Measurements from ENCODE around the gene DAPK1. TPM values are rescaled to one million over a fixed set of nuclear protein-coding genes. Genes with fewer than 3 reads are reported as not detected.

DAPK1 gene
- total RNA-seq, 1 donor from 2014 or later, result 67.4 TPM

GRCh38 chr9:87615136-87615535 lies 117.5 kb downstream of the DAPK1 start:
- DNase-seq, result no peak

GRCh38 chr9:87615547-87616148 lies 118.0 kb downstream of the DAPK1 start:
- DNase-seq, result no peak

- DNase-seq, result no peak
Measured at GRCh38 chr9:87618226-87618625, 120.6 kb downstream of the DAPK1 start.

GRCh38 chr9:87618931-87619330 lies 121.3 kb downstream of the DAPK1 start:
- DNase-seq, result no peak

- no peak for DNase-seq
Measured at GRCh38 chr9:87619346-87619745, 121.7 kb downstream of the DAPK1 start.

- DNase-seq, result no peak
Measured at GRCh38 chr9:87620731-87621322, 123.2 kb downstream of the DAPK1 start.

GRCh38 chr9:87622098-87622497 lies 124.4 kb downstream of the DAPK1 start:
- DNase-seq, result no peak

- no peak for DNase-seq
Measured at GRCh38 chr9:87622923-87623322, 125.3 kb downstream of the DAPK1 start.

- no peak for DNase-seq
Measured at GRCh38 chr9:87628346-87628745, 130.7 kb downstream of the DAPK1 start.

GRCh38 chr9:87629104-87629503 lies 131.4 kb downstream of the DAPK1 start:
- no peak for DNase-seq

GRCh38 chr9:87630266-87630665 lies 132.6 kb downstream of the DAPK1 start:
- no peak for DNase-seq

- DNase-seq, result no peak
Measured at GRCh38 chr9:87630846-87631245, 133.2 kb downstream of the DAPK1 start.

- no peak for DNase-seq
Measured at GRCh38 chr9:87635656-87636501, 138.2 kb downstream of the DAPK1 start.

GRCh38 chr9:87638292-87638691 lies 140.6 kb downstream of the DAPK1 start:
- DNase-seq, result no peak

- DNase-seq, result no peak
Measured at GRCh38 chr9:87639949-87640348, 142.3 kb downstream of the DAPK1 start.

GRCh38 chr9:87640385-87640795 lies 142.7 kb downstream of the DAPK1 start:
- no peak for DNase-seq

- DNase-seq, result no peak
Measured at GRCh38 chr9:87641067-87641466, 143.4 kb downstream of the DAPK1 start.

- no peak for DNase-seq
Measured at GRCh38 chr9:87642330-87643106, 144.9 kb downstream of the DAPK1 start.

- no peak for DNase-seq
Measured at GRCh38 chr9:87643107-87643650, 145.5 kb downstream of the DAPK1 start.

GRCh38 chr9:87643778-87644570 lies 146.3 kb downstream of the DAPK1 start:
- no peak for DNase-seq

GRCh38 chr9:87644659-87645058 lies 147.0 kb downstream of the DAPK1 start:
- DNase-seq, result no peak

GRCh38 chr9:87646546-87646945 lies 148.9 kb downstream of the DAPK1 start:
- DNase-seq, result no peak

Measured in occipital lobe (tissue), 2 donors.